ENCODE measurements around the gene CDAN1. TPM values are rescaled to one million over a fixed set of nuclear protein-coding genes. Genes with fewer than 3 reads are reported as not detected.
A peak's percentile ranks its signal among the peaks of the same experiment; 100 is the strongest.

CDAN1 gene
- total RNA-seq, 1 donor from 2014 or later = 36.8 TPM

GRCh38 chr15:42750306-42750705, 13.4 kb upstream of the CDAN1 start:
- Mint-ChIP-seq H3K27me3 (ENCODE audit: low read depth) (no peaks in the 10 kb centered on the region), H3K4me3 (no peak overlapping the region), H3K36me3 (peaks cover 48% of the 10 kb centered on the region), H3K9me3 (peaks cover 12% of the 10 kb centered on the region), H3K4me1 (no peaks in the 10 kb centered on the region), H3K27ac (no peak overlapping the region)
- no peak for DNase-seq (ENCODE audit: low spot score in 2 of 2, unreplicated experiment in 2 of 2)
- no peak for TF ChIP-seq CTCF (IDR thresholded peaks at IDR 0.05; ENCODE audit: unreplicated experiment)

GRCh38 chr15:42749266-42749665, 12.3 kb upstream of the CDAN1 start:
- no peak for TF ChIP-seq CTCF (IDR thresholded peaks at IDR 0.05; ENCODE audit: unreplicated experiment)
- no peak overlapping the region for H3K4me3 Mint-ChIP-seq
- peaks cover 12% of the 10 kb centered on the region for H3K9me3 Mint-ChIP-seq
- DNase-seq (ENCODE audit: low spot score in 2 of 2, unreplicated experiment in 2 of 2) = no peak
- no peaks in the 10 kb centered on the region for H3K4me1 Mint-ChIP-seq
- no peaks in the 10 kb centered on the region for H3K27me3 Mint-ChIP-seq (ENCODE audit: low read depth)
- no peak overlapping the region for H3K27ac Mint-ChIP-seq
- peaks cover 48% of the 10 kb centered on the region for H3K36me3 Mint-ChIP-seq

DNA sequence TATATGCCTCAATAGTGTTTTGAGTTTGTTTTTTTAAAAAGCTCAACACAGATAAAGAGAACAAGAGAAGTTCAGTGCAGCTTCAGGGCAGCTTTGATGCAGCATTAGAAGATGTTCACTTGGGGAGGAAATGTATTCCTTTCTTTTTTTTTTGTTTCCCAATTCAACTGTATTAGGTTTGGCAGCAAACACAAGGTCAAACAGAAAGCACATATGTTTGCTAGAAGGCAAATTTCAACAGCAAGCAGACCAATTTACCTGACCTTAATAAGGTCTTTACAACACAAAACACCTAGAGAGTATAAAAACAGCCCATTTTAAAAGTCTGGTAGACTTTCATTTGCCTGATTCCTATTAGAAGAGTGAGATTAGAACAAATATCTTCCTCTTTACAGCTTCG, 7.3 kb upstream of the CDAN1 start:
- peaks cover 17% of the 10 kb centered on the region for H3K4me1 Mint-ChIP-seq
- no peaks in the 10 kb centered on the region for H3K9me3 Mint-ChIP-seq
- no peak for DNase-seq (ENCODE audit: low spot score in 2 of 2, unreplicated experiment in 2 of 2)
- H3K27ac Mint-ChIP-seq = no peak overlapping the region
- H3K27me3 Mint-ChIP-seq (ENCODE audit: low read depth) = no peaks in the 10 kb centered on the region
- H3K4me3 Mint-ChIP-seq = no peak overlapping the region
- peaks cover 8% of the 10 kb centered on the region for H3K36me3 Mint-ChIP-seq
- no peak for TF ChIP-seq CTCF (IDR thresholded peaks at IDR 0.05; ENCODE audit: unreplicated experiment)

- Mint-ChIP-seq H3K9me3 (no peaks in the 10 kb centered on the region), H3K36me3 (peaks cover 8% of the 10 kb centered on the region), H3K4me1 (peaks cover 24% of the 10 kb centered on the region), H3K27me3 (ENCODE audit: low read depth) (no peaks in the 10 kb centered on the region), H3K27ac (peak overlapping the region; percentile 88), H3K4me3 (no peak overlapping the region)
- TF ChIP-seq CTCF (IDR thresholded peaks at IDR 0.05; ENCODE audit: unreplicated experiment) = no peak
- no peak for DNase-seq (ENCODE audit: low spot score in 2 of 2, unreplicated experiment in 2 of 2)
Measured at GRCh38 chr15:42742149-42742548, 5.2 kb upstream of the CDAN1 start.

DNA sequence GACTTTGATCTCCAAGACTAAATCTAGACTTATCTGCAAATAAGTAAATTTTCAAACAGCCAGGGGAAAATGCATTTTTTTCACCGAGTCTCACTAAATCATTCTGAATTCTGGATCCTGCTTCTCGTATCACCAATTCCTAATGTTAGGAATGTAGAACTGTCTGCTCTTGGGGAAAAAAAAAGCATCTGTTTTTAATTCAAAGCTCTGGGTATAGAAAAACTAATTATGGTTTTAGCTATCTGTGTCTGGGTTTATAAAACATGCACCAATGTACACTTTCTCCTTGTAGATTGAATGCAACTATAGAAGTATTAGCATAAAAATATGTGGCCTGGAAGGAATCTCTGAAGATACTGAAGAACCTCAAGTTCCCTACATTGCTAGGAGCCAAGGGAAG, 4.8 kb upstream of the CDAN1 start:
- peaks cover 8% of the 10 kb centered on the region for H3K36me3 Mint-ChIP-seq
- no peak for DNase-seq (ENCODE audit: low spot score in 2 of 2, unreplicated experiment in 2 of 2)
- H3K4me3 Mint-ChIP-seq = no peak overlapping the region
- H3K4me1 Mint-ChIP-seq = peaks cover 24% of the 10 kb centered on the region
- no peak for TF ChIP-seq CTCF (IDR thresholded peaks at IDR 0.05; ENCODE audit: unreplicated experiment)
- H3K27me3 Mint-ChIP-seq (ENCODE audit: low read depth) = no peaks in the 10 kb centered on the region
- no peaks in the 10 kb centered on the region for H3K9me3 Mint-ChIP-seq
- H3K27ac Mint-ChIP-seq = peak overlapping the region; percentile 88
